Measurements from ENCODE around the gene TMEM237.

- TF ChIP-seq, protein P1, sequence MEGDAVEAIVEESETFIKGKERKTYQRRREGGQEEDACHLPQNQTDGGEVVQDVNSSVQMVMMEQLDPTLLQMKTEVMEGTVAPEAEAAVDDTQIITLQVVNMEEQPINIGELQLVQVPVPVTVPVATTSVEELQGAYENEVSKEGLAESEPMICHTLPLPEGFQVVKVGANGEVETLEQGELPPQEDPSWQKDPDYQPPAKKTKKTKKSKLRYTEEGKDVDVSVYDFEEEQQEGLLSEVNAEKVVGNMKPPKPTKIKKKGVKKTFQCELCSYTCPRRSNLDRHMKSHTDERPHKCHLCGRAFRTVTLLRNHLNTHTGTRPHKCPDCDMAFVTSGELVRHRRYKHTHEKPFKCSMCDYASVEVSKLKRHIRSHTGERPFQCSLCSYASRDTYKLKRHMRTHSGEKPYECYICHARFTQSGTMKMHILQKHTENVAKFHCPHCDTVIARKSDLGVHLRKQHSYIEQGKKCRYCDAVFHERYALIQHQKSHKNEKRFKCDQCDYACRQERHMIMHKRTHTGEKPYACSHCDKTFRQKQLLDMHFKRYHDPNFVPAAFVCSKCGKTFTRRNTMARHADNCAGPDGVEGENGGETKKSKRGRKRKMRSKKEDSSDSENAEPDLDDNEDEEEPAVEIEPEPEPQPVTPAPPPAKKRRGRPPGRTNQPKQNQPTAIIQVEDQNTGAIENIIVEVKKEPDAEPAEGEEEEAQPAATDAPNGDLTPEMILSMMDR (conservative IDR thresholded peaks at IDR 0.05; ENCODE audit: low read length), result no peak
- no peak for TF ChIP-seq EZH2phosphoT487 (IDR thresholded peaks at IDR 0.05; ENCODE audit: borderline replicate concordance, low read depth, low read length)
Measured at GRCh38 chr2:201622306-201622970, 20.9 kb downstream of the TMEM237 start.
